Measurements from ENCODE around the gene ATF6B. TPM values are rescaled to one million over a fixed set of nuclear protein-coding genes. Genes with fewer than 3 reads are reported as not detected.

ATF6B gene
- total RNA-seq, result 26.0 and 36.9 TPM in 2 replicates

DNA sequence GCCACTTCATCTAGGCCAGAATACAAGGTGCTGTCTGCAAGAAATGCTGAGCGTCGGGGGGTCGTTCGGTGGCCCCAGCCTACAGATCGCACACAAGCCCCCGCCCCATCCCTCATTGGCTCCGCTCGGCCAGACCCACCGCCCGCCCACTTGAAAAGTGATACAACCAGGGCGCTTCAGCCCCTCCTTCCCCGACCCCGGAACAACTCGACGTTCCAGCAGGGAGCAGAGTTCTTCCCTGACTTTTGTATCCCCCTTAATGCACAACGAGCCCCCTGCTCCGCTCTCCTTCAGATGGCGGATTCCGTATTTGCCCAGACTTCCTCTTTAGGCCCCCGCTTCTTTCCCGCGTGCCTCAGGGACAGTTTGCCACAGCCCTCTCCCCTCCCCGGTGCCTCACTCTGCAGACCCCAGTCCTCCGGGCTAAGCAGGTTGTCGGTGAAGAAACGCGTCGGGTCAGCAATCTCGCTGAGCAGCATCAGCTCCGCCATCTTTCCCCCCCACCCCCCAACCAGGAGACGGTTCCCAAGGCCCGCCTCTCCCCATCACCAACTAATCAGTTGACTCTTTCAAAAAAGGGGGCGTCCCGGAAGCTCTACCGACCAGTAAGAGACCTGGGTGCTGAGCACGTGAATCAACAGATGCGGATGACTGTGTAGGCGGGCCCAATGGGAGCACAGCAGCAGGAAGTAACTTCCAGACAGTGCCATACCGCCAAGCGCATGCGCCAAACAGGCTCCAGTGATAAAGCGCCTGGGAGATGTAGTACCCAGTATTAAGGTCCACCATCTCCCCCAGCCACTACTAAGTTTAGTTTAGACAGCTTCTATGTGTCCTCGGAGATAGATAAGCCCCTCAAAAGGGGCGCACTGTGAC, at the start of gene ATF6B:
ATF6B (minus strand) TSS at position 530 of the 876 bp plus-strand sequence; CDS start at position 491, 39 bp downstream.

DNA sequence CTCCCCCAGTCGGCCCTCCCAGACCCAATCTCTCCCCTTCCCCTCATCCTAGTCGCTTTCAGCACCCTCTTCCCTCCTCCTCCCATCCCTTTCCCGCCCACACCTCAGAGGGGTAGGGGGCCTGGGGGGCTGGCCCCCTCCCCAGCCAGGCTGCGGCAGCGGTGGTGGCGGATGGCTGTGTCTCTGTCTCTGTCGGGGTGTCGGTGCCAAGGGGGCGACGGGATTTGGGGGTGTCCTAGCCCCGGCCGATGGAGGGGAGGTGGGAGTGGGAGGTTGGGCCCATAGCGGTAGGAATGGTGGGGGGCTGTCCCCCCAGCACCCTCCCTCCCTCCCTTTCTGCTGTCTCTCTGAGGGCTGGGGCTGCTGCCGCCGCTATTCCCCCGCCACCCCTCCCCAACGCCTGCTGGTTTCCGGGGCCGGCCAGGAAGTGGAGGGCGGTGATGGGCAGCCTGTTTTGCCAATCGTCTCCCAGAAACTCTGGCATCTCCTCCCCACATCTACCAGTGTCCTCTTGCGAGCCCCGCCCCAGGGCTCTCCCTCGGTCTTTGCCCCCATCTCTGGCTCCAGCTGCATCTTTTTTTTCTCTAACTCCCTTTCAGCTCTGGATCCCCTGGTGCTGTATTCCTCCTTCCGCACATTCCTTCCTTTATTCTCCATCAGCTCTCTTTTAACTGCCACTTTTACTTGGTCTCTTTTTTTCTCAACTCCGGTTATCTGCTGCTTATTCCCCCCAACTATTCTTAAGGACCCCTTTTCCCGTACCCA, 47.8 kb upstream of the ATF6B start, which contains the start of gene AGPAT1:
AGPAT1 (minus strand) TSS at position 374 of the 765 bp plus-strand sequence. CDS start 4,588 bp downstream, outside the sequence.

DNA sequence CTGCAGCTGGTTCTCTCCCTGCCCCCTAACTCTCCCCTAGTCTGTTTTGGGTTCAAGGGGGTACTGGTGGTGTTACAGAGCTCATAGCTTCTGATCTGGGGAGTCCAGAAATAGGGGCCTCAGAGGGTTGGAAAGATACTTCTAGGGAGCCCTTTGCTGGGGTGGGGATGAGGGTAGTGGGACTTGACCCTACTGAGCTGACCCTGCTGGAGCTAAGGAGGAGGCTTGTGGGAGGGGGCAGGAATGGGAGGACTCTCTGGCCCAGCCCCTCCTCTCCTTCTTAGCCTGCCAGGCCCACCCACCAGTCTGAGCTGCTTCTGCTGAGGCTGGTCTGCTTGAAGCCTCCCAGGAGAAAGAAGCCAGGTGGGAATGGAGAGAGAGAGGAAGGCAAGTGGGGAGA, 36.2 kb upstream of the ATF6B start, which contains the start of gene EGFL8:
EGFL8 (plus strand) TSS at position 301 of the 400 bp plus-strand sequence. CDS start 1,571 bp downstream, outside the sequence.

DNA sequence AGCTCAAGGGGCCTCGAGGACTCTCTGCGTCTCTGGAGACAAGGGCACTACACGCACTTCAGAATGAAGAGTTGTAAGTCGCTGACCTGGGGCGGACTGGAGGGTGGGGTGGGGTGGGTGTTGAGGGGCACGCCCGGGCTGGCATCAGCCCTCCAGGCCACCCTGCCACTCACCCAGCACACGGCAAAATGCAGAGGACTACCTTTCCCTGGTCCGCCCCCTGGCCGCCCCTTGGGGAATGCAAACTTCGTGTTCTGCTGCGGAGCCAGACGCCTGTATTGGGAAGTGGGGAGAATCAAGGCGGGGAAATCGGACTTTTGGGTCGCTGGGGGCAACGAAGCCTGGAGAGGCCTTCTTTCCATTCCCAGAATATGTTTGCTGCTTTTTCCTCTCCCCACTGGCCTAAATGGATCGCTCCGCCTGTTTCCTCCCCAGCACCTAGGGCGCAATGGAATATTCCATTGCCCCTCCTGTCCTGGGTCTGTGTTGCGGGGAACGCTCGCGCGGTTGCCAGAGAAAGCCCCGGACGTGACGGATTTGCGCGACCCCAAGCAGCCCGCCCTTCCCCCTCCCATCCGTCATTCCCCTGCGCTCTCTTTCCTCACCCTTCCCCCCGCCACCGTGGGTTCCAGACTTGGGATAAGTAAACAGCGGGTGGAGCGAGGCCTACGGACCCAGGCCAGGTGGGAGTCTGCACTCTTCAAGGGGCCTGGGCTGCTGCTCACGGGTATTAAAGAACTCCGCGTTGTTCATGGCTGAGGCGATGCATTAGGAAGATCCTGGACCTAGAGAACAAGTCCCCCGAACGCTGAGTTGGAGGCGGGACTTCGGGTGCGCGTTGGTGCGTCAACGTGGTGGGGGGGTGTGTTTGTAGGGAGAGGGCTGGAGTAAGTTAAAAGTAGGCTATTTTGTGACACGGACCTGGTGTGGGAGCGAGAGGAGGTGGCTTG, 25.8 kb upstream of the ATF6B start, which contains the start of gene PPT2:
PPT2 (plus strand) TSS at position 578 of the 950 bp plus-strand sequence. CDS start 454 bp downstream, outside the sequence.

DNA sequence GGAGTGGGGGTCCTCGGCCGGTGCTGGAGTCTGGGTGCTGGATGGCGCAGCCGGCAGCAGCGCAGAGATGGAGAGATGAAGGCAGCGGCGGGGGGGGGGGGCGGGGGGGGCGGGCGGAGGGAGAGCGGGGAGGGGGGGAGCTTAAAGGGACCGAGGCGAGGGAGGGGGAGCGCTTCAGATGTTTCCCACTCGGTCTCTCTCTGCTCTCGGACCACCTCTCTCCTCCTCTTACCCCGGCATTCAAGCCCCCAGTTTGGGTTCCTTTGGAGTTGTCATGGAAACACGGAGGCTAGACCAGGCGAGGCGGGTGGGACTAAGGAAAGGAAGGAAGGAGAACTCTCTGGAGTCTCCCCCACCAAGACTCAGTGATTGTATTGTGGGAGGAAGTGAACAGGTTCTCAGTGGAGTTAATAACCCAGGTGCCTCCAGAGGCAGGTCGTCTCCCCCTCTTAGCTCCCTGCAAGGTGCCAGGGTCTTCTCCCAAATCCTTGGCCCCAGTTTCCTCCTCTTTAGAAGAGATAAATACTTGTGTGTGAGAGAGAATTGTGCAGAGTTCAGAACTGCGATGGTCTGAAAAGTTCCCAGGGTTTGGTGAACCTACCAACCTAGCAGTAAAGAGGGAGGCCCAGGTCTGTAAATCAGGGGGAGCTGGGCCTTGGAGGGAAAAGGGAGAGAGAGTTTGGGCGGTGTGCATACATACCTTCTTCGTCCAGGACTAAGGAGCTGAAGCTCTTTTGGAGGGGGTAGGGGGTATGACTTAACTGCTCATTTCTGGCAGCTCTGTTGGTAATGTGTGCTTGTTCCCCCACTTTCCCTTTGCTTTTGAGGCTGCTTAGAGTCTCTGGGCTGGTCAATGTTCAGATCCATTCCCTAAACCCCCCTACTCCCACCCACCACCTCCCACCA, 24.1 kb upstream of the ATF6B start, which contains the start of gene PRRT1:
PRRT1 (minus strand) TSS at position 77 of the 906 bp plus-strand sequence. CDS start 112 bp downstream, outside the sequence.

DNA sequence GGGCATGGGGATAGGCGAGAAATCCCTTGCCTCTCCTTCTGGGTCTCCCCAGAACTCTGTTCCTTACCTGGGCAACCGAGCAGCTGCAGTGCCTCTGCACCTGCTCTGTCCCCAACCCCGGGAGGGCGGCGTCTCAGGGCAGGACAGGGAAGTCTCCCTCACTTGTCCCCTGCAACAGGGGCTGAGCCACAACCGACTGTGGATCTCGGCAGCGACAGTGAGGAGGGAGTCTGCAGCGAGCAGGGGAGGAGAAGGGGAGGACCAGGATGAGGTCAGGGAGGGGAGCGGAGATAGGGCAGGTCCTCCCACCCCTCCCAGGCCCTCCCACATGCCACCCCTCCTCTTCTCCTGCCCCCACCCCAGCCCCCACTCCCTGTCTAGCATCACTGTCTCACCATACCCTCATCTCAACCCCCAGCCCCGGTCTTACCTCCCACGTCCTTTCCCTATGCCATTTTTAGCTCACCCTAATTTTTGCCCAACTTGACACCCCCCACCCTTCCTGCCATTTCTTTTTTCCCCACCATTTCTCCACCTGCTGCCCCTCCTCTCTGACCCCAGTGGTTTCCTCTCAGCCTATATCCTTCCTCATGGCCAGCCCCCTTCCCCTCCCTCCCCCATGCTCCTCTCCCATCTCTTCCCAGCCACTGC, 18.8 kb downstream of the ATF6B start, which contains the start of gene TNXB:
TNXB (minus strand) TSS at position 225 of the 651 bp plus-strand sequence. CDS start 11,140 bp downstream, outside the sequence.

Small RNAs within 50 kb of the gene (small RNA-seq; reads per million reads assigned to genes)
- gene RNA5SP206, result not detected

Other genes with a start within 250 kb of the ATF6B start
- 0.11 TPM in 1 of 2 replicates, not detected in the other for gene SLC44A4, start 249.2 kb downstream of the ATF6B start, total RNA-seq
- gene EHMT2, start 230.5 kb downstream of the ATF6B start, total RNA-seq, result 47.1 and 61.5 TPM in 2 replicates
- 2.9 and 4.7 TPM in 2 replicates for gene ZBTB12, start 226.2 kb downstream of the ATF6B start, total RNA-seq
- 0.22 and 1.6 TPM in 2 replicates for gene C2, start 200.5 kb downstream of the ATF6B start, total RNA-seq
- 0.39 TPM in 1 of 2 replicates, not detected in the other for gene CFB, start 182.2 kb downstream of the ATF6B start, total RNA-seq
- 82.8 and 105 TPM in 2 replicates for gene NELFE, start 169.3 kb downstream of the ATF6B start, total RNA-seq
- 63.2 and 74.0 TPM in 2 replicates for gene SKIC2, start 169.1 kb downstream of the ATF6B start, total RNA-seq
- 23.9 and 28.6 TPM in 2 replicates for gene DXO, start 156.1 kb downstream of the ATF6B start, total RNA-seq
- gene C4A, start 146.2 kb downstream of the ATF6B start, total RNA-seq, result 2.2 and 6.3 TPM in 2 replicates
- gene C4B, start 113.5 kb downstream of the ATF6B start, total RNA-seq, result 4.2 and 6.3 TPM in 2 replicates
- gene CYP21A2, start 89.8 kb downstream of the ATF6B start, total RNA-seq, result 0.22 TPM in 1 of 2 replicates, not detected in the other
- 168 and 255 TPM in 2 replicates for gene TNXB, start 18.9 kb downstream of the ATF6B start, total RNA-seq
- 9.8 and 12.9 TPM in 2 replicates for gene FKBPL, start 2.0 kb upstream of the ATF6B start, total RNA-seq
- 0.11 and 0.79 TPM in 2 replicates for gene PRRT1, start 23.7 kb upstream of the ATF6B start, total RNA-seq
- gene PPT2, start 25.9 kb upstream of the ATF6B start, total RNA-seq, result 59.3 and 66.9 TPM in 2 replicates
- 4.3 and 5.1 TPM in 2 replicates for gene EGFL8, start 36.3 kb upstream of the ATF6B start, total RNA-seq
- 34.9 and 59.9 TPM in 2 replicates for gene AGPAT1, start 47.8 kb upstream of the ATF6B start, total RNA-seq
- gene RNF5, start 50.2 kb upstream of the ATF6B start, total RNA-seq, result 24.7 and 55.9 TPM in 2 replicates
- 5.7 and 5.9 TPM in 2 replicates for gene AGER, start 56.0 kb upstream of the ATF6B start, total RNA-seq
- gene PBX2, start 62.0 kb upstream of the ATF6B start, total RNA-seq, result 59.1 and 89.9 TPM in 2 replicates
- 0.79 and 2.2 TPM in 2 replicates for gene GPSM3, start 64.4 kb upstream of the ATF6B start, total RNA-seq
- gene NOTCH4, start 95.8 kb upstream of the ATF6B start, total RNA-seq, result 0.98 and 3.5 TPM in 2 replicates
- gene TSBP1, start 243.7 kb upstream of the ATF6B start, total RNA-seq, result not detected in 2 replicates

Data from placental epithelial cell (primary cell).